GM21717 (cell line): ENCODE results near the gene SUCNR1.
"Not testable (repeated sequence)": the region's sequence is repeated elsewhere in the genome, so short reads cannot be mapped to it uniquely, and the experiment has no call there.

Experiments
- ATAC-seq: cut with Tn5 transposase; IDR thresholded peaks from one replicate; pipeline ENCODE4 v1.9.1; 2021; ENCODE audit warnings: mild to moderate bottlenecking, moderate library complexity; ENCODE audit not compliant: unreplicated experiment

SUCNR1 gene, protein sequence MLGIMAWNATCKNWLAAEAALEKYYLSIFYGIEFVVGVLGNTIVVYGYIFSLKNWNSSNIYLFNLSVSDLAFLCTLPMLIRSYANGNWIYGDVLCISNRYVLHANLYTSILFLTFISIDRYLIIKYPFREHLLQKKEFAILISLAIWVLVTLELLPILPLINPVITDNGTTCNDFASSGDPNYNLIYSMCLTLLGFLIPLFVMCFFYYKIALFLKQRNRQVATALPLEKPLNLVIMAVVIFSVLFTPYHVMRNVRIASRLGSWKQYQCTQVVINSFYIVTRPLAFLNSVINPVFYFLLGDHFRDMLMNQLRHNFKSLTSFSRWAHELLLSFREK

DNA sequence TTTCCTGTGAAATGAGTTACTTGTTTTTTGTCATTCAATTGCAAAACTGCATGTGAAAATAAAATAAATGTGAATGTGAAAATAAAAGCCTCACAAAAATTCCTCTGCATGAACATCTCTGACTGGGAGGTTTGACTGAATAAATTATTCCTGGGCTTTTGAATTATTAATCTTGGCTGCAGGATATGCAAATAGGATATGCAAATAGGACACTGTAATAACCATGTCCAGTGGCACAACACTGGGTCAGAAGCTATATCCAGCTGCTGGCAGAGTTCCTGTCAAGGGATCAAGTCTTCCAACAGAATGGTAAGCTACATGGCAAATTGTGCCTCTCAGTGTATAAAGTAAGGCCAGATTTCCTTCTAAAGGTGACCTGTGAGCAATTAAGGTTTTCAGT is at the start of gene SUCNR1:
TSS of gene SUCNR1 (plus strand) at position 246 of the 400 bp plus-strand sequence. CDS start 6,250 bp downstream, outside the sequence.
- ATAC-seq: no peak

DNA sequence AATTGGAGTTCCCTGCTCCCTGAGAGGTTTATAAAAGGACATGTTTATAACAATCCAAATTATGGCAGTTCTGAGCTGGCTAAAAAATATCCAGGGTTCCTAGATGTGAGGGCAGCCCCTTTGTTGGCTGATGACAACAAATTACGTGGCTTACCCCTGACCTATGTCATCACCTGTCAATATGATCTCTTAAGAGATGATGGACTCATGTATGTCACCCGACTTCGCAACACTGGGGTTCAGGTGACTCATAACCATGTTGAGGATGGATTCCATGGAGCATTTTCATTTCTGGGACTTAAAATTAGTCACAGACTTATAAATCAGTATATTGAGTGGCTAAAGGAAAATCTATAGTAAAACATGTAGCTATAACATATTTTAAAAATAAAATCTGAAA is 45.6 kb upstream of the SUCNR1 start:
- no peak for ATAC-seq

DNA sequence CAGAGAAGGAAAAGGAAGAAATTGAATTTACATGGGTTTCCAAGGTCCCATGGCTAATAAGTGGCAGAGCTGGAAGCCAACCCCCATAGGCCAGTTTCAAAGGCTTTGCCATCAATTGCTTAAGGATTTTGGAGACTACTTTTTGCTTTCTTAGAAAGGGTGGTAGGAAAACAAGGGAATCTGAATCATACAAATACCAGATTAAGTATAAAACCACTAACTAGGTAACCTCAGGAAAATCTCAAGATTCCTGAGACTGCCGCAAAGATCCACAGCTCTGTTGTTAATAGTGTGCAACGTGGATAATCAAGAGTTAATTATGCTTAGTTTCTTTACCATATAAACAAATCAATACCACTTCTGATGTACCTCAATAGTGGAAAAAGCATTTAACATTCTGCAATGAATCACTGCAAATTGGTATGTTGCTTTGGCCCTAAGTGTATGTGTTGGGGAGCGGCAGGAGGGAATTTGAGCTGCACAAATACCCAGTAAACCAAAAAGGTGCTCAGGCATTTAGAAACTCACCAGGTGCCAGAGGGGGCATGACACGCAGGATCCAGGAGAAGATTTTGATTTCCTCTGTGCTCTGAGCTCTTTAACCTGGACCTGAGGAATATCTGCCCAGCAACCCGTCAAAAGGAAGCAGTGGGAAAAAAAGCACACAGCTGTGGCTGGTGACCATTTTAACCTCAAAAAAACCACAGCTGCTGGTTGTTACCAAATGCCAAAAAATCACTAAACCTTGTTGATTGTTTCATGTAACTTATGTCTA is 37.5 kb upstream of the SUCNR1 start:
- no peak for ATAC-seq

DNA sequence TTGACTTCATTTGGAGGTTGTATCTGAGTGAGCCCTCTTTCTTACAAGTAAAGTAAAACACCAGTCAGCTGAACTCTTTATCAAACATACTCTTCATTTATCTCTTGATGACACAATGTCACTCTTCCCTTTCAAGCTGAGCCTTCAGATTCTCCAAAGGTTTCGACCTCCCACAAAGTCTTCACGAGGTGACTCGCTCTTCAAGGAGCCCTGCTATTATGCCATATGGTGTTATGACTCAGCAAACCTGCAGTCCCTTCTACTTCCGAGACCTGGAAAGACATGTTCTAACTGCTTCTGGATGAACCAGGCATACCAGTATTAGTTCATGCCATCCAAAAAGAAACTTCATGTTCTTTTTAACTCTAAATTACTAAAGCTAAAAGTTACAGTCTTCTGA is 36.4 kb upstream of the SUCNR1 start:
- no peak for ATAC-seq

DNA sequence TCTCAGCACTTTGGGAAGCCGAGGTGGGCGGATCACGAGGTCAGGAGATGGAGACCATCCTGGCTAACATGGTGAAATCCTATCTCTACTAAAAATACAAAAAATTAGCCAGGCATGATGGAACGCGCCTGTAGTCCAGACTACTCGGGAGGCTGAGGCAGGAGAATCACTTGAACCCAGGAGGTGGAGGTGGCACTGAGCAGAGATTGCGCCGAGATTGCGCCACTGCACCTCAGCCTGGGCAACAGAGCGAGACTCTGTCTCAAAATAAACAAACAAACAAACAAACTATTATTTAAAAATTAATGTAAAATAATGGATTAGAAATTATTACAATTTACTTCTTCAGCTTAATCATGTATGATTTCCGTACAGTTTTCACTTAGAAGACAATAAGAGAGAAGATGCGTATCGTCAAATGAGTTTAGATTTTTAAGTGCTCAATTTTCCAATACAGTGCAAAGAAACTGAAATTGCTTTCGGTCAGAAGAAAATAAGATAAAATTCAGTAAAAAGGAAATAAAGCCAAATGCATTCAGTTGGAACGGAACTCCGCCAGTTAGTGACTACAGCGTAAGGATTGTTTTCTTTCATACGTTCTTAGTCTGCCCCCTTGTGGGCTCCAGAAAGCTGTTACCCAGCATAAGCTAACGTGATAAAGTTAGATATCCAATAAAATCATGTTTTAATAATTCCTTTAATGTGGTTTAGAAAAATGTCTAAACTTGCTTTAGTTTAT is 34.7 kb upstream of the SUCNR1 start:
- peak; percentile 68 for ATAC-seq

DNA sequence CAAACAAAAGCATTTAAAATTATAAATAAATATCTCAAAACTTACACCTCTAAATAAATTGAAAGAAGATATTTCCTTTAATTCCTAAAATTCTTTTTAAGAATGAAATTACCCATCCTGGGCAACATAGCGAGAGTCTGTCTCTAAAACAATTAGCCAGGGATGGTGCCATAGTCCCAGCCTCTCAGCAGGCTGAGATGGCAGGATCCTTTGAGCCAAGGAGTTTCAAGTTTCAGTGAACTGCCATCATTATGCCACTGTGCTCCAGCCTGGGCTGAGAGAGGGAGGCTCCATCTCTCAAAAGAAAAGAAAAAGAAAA is 34.2 kb upstream of the SUCNR1 start:
- ATAC-seq: no peak

DNA sequence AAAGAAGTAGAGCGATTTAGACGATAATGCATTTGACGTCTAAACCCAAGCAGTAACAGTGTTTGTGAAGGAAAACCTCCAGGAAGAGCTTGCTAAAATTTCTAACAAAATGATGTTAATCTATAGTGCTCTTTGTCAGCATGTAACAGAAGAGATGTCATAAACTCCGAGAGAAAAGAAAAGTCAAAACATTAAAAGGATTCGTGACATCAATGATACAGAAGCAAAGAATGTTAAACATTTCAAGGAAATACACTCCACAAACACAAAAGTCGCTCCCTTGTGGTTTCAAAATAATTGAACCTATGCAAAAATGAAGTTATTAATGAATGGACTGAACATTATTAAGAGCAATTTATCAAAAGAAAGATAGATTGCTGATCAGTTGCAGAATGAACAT is 31.6 kb upstream of the SUCNR1 start:
- no peak for ATAC-seq

DNA sequence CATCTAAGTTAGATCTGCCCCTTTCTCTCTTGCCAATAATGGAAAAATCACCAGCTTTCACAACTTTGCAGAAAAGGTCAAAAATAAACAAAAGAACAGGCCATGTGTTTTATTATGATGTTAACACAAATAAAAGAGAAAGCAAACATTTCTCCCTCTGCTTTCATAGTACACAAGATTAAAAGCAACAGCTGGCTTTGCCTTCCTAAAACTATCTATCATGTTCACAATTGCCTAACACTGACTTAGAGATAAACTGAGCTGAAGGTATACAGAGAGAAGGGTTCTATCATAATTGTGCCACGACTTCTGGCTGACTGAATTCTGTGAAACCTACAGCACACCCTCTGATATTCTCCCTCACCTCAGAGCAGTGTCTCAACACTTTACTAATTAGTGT is 30.2 kb upstream of the SUCNR1 start:
- no peak for ATAC-seq

DNA sequence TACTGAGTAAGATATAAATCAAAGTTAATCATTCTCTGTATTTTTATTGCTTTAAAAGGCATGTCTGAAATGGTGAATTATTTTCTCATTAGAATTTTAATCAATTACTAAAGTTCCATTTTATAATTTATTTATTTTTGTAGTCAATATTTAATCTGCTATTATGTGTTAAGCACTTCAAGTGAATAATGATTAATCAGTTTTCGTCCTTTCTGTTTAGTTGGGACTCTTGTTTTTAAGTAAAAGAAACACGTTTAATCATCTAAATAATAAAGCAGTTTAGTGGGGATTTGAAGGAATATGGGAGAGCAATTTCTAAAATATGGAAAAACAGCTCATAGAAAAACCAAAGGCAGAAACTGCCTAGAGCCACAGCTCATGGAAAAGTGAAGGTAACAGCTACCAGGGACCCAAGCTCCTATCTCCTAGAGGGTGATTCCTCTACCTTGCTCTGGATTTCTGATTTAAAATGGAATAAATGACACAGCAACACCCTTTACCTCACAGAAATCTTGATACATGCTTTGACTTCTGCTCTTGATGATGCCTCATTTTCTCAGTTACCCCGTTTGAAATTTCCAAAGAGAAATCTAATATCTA is 28.0 kb upstream of the SUCNR1 start:
- ATAC-seq: no peak

DNA sequence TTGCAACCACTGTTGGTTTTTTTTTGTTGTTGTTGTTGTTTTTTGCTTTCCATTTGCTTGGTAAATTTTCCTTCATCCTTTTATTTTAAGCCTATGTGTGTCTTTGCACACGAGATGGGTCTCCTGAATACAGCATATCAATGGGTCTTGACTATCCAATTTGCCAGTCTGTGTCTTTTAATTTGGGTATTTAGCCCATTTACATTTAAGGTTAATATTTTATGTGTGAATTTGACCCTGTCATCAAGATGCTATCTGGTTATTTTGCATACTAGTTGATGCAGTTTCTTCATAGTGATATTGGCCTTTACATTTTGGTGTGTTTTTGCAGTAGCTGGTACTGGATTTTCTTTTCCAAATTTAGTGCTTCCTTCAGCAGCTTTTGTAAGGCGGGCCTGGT is 23.4 kb upstream of the SUCNR1 start:
- not testable (repeated sequence) for ATAC-seq

DNA sequence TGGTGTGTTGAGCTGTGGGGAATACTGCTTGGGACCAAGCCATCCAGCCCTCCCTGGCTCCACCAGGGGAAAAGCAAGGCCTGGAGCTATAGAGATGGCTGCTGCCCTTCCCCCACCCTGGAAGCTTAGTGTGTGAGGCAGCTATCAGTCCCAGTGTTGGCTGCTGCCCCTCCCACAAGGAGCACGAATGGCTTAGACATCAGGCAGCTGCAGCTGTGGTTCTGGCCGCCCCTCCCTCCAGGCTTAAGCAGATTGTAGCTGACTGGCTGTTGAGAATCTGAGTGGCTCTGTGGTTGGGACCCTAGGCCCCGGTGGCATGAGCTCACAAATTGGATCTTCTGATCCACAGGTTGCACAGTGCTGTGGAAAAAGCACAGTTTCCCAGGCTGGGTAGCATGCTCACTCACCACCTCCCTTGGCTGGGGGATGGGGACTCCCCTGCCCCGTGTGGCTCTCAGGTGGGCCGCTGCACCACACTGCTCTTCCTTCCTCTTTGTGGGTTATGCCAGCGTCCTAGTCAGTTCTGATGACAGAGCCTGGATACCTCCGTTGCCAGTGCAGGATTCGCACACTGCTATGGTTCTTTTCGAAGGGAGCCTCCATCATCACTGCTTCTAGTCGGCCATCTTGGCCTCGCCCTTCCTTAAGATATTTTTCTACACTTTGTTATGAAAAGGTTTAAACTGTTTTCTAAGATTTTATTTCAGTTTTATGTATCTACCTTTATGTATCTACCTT is 21.2 kb upstream of the SUCNR1 start:
- no peak for ATAC-seq

DNA sequence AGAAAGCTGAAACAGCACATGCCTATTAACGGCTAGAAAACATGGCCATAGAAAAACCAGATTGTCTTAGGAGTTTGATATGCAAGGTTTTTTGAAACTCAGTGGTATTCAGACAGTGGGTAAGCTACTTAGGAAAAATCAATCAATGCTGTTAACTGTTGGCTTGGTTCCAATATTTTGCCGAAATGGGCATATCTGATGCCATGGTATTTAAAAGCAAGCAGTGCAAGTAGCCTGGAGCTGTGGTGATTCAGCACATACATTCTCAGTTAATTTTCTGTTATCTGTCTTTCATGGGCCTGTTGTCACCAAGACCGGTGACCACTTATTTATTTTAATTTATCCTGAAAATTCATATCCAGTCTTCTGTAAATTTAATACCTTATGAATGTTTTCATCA is 17.3 kb upstream of the SUCNR1 start:
- ATAC-seq: no peak

DNA sequence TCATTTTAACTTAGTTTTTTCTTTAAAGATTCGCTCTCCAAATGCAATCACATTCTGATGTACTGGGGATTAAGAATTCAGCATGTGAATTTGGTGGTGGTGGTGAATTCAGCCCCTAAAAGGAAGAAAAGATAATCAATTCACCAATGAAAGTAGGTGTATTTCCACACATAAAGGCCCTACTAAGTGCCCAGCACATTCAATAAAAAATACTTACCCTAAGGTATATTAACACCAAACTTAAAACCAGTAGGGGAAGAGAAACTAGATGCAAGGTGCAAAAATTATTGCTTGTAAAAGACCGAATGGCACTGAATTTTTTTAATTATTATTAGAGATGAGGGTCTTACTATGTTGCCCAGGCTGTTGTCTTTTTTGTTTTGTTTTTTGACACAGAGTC is 16.8 kb upstream of the SUCNR1 start:
- ATAC-seq: no peak

DNA sequence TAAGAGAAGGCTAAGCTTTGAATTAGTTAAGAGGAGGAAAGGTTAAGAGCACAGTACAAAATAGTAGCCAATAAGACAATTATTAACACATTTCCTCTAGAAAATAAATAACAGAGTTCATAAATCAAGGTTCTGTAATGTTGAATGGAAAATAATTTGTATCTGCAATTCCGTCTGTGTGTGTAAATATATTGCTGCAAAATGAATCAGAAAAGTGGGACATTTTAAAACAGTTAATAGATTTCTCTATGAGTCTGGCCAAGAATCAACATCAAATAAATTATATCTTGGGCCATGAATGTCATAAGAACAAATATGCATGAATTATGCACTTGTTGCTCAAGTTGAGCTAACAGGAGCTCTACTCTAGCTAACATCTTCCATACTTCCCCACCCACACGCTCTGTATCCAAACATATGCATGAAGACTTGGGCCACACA is 14.2 kb upstream of the SUCNR1 start:
- no peak for ATAC-seq

DNA sequence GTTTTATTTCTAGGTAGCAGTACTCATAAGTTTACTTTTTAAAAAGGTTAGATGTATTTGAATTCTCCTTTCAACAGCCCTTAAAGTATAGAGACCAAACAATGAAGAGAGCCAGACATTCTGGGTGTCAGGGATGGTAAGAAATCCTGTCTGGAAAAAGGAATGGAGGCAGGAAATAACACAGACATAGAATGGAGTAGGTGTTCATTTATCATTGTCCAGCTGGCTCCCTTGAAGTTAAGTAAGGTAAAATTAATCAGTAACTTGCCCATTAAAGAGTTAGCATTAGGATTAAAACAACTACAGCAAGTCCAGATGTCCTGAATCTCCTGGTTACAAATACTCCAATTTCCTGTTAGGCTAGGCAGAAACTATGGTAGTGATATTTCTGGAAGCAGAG is 13.5 kb upstream of the SUCNR1 start:
- no peak for ATAC-seq

DNA sequence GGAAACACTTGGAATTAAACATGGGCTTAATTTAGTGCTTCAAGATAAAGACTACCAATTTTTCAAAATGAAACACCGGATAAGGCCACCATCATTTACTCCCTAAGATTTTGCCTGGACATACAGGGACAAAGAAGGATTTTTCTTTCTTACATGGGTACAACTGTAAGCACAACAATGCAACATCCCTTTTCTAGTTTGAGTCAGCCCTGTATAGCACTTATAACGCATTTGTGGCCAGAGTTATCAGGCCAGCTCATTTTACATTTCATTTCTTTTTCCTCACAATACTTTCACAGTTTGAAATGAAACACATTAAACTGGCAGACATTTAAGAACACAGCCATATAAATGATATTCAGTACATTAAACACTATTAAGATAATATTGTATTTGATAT is 9.8 kb upstream of the SUCNR1 start:
- ATAC-seq: no peak

DNA sequence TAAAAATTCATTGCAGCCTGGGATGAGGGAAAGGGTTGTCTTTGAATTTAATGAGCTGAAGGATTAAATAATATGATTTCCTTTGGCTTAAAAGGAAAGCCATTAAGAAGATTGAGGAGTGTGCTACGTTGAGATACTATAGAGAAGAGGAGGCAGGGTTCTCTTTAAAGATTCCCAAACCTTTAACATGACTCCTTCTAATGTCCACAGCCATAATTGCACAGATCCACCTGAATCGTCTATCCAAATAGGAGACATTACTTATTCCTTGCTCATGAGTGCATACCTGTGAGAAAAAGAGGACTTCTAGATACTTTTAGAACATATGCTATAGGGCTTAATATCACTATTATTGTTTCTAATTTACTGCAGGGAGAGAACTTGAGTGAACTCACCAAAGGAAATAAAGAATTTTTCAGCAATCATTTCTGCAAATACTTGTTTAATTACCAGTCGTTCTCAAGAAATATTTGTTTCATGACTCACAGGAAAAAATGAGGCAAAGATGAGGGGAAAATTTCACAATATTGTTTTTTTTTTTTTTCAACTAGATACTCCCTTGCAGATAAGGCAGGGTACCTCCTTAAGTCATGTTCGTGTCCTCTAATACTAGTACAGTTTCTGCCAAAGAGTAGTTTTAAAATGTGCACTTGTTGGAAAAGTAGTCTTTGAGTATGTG is 8.9 kb upstream of the SUCNR1 start:
- ATAC-seq: no peak

DNA sequence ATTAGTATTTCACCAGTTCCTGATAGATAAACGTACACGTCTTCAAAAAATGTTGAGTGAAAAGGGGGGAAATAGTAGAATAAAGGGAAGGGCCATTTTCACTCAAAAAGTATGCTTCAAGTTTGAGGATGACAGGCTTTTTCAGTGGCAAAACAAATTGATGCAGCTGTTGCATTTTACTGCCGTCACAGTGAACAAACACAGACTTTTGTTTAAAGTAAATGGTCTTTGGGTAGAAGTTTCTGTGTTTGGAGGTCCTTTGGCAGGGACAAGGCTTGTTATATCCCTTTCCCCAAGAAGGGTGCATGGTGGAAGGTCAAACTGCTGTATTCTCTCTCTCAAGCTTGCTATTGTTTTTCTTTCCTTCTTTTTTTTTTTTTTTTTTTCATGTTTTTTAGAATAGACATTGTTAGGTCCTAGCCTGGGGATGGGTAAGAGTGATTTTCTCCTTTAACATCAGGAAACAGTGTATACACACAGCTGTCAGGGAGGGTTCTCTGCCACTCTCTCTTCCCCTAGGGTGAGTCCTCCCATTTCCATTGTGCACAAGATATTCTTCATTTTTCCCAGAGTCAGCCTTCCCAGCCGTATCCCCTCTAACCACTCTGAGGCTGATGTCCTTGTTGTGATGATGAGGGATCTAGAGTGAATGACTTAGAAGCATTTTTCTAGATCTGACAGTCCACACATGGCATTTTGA is 6.6 kb upstream of the SUCNR1 start:
- no peak for ATAC-seq

DNA sequence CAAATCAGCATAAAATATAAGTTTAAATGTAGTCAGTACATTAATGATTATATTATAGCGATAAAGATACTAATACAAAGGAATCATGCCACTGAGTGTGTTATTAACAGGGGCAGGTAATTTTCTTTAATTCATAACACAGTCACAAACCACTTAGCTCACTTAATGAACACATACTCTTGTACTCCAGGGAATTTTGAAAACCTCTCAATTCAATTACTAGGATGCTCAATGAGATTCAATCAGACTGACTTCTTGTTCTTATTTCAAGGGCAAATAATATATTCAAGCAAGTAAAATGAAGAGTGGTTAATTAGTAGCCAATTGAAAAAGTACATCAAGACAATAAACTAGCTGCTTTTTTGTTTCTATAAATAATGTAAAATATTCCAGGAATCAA is 5.8 kb upstream of the SUCNR1 start:
- no peak for ATAC-seq

DNA sequence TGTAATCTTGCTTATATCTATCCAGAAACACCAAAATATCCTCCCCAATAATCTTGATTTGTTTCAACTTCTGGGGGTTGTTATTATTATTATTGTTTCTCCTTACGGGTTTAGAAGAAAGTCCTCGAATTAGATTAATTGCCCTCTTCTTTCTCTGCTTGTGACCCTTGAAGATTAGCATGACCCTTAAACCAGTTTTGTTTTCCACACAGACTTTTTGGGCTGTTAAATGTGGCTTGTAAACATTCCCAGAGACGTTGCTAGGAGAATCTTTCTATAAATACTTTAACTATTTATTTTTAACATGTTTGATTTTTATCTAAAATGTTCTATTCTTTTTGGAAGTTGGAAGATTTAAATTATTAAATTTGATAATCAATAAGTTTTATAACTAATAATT is 4.3 kb upstream of the SUCNR1 start:
- ATAC-seq: no peak
